Ovary (tissue), 3 donors: ENCODE results near the gene SIK3.

Experiments used
- CTCF ChIP-seq, 3 donors: fragments of 450-650 bp in 2 of 3; fragments of 200-600 bp in 1 of 3; IDR thresholded peaks; one replicate each; pipeline versions ENCODE4 v1.5.1 to v1.8.0; 2016 to 2022; ENCODE audit warnings: antibody characterized with exemption in 3 of 3, mild to moderate bottlenecking in 1 of 3
- POLR2A ChIP-seq: fragments of 450-650 bp; IDR thresholded peaks from one replicate; pipeline ENCODE4 v1.6.1; 2017; ENCODE audit warnings: antibody characterized with exemption, mild to moderate bottlenecking, moderate library complexity
- donor health status: DM: no; HTN: no; CAD: no.

- TF ChIP-seq CTCF (IDR thresholded peaks at IDR 0.05) (no peak), POLR2A (no peak)
These were observed 237.9 kb downstream of the SIK3 start for GRCh38 chr11:116860303-116860702.
